AG04449 (cell line): Measurements from ENCODE around the gene BROX.

Experiments
- CTCF ChIA-PET: fragments of 350-600 bp; formaldehyde crosslinking; extraction: SDS; loops from one replicate; lab custom pipeline; 2021; ENCODE audit warnings: antibody characterized with exemption; lab: Yijun Ruan, JAX
- POLR2A ChIA-PET: fragments of 400-600, 350-600 bp; formaldehyde crosslinking; extraction: SDS; loops from one replicate; lab custom pipeline; 2020; ENCODE audit warnings: antibody characterized with exemption, inconsistent platforms; lab: Yijun Ruan, JAX
- DNase-seq: peaks from one replicate; pipeline ENCODE4 v3.0.0-alpha.2; 2010; ENCODE audit warnings: low read depth, low spot score
- H3K4me3 ChIP-seq: 2 replicates; pipeline ENCODE4 v1.5.1; 2011; ENCODE audit warnings: low read depth, mild to moderate bottlenecking, control low read depth, low read length
- CTCF ChIP-seq: IDR thresholded peaks from one replicate; pipeline ENCODE4 v1.5.1; 2011; ENCODE audit warnings: mild to moderate bottlenecking, moderate library complexity, low read length, control low read depth, inconsistent platforms; ENCODE audit not compliant: insufficient read depth; ENCODE audit errors: missing control alignments

BROX gene

DNA sequence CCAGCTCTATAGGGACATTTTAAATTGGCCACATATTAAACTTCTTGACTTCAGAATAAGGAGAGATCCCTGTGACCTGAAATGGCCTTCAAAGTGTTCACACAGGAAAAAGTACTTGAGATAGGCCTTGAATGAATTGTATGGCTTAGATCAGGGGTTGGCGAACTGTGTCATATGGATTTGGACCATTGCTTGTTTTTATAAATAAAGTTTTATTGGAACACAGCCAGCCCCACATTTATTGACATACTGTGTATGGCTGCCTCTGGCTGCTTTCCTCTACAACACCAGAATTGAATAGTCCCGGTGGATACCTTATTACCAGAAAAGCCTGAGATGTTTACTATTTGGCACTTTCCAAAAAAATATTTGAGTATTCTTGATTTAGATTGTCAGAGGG lies 4.0 kb downstream of the BROX start:
- ChIA-PET CTCF (interaction anchor here (0.8 to 1.8 kb wide), 2 partner anchors 19 to 82 kb away, joined by 3 to 4 read pairs; no protein-coding TSS in a partner anchor), POLR2A (no interaction called here)
- no peak overlapping the region for H3K4me3 ChIP-seq
- no peak for TF ChIP-seq CTCF
- no peak for DNase-seq

DNA sequence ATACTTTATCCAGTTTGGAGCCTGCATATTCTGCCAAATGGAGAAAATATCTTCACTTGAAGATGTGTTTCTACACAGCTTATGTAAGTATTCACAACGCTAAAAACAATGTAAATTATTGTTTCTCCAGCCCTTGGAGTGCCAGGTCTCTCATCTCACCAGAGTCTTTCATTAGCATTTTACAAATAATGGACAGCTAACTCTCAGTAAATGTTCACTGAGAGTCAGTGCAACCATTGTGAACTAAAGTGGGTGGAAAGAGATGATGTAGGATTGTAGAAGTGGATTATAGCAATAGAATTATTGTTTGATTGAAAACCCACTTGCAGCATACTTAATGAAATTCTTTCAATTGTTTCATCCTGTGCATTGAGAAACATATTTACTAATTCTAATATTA lies 16.4 kb downstream of the BROX start:
- no peak for DNase-seq
- CTCF ChIA-PET, result interaction anchor here (1.1 to 3.4 kb wide), 3 partner anchors 10 to 395 kb away, joined by 3 to 17 read pairs (median 4); no protein-coding TSS in a partner anchor
- POLR2A ChIA-PET, result interaction anchor here (0.8 kb wide), 1 partner anchor 16 kb away, joined by 3 read pairs; the partner anchor contains the start of genes AIDA and BROX
- H3K4me3 ChIP-seq, result no peak overlapping the region
- TF ChIP-seq CTCF, result no peak

- CTCF ChIA-PET, result interaction anchor here (0.7 to 1.1 kb wide), 3 partner anchors 359 to 395 kb away, joined by 3 to 4 read pairs (median 3); no protein-coding TSS in a partner anchor
- DNase-seq, result no peak
- POLR2A ChIA-PET, result no interaction called here
- TF ChIP-seq CTCF, result no peak
- no peak overlapping the region for H3K4me3 ChIP-seq
Measured at GRCh38 chr1:222730866-222731265, 18.5 kb downstream of the BROX start.

DNA sequence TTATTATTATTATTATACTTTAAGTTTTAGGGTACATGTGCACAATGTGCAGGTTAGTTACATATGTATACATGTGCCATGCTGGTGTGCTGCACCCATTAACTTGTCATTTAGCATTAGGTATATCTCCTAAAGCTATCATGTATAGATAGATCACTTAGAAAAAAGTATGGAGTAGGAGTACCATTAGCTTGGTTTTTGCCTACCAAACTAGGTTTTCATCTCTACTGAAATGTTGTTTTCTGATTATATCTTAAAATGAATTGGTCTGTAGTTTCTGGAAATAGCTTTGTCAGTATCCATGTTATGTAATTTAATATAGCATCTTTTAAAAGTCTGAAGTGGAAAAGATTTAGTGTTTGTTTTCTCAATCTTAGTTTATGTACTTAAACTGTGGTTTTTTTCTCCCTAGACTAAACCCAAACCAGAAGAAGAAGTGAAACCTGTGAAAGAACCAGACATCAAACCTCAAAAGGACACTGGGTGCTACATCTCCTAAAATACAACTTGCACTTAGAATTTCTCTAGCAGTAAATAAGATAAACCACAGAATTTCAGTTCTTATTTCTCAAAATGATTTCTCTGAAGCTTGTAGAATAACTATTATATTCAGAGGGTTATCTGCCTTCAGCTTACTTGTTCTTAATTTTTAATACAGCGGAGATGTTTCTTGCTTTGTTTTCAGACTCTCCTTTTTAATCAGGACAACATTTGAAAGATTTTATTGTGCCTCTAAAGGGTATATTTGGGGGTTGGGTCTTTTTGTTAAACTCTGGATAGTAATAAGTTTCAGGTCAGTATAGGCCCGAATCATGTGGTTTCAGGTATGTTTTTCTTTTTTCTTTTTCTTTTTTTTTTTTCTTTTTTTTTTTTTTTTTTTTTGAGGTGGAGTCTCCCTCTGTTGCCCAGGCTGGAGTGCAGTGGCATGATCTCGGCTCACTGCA lies 20.1 kb downstream of the BROX start:
- POLR2A ChIA-PET, result no interaction called here
- TF ChIP-seq CTCF, result no peak
- CTCF ChIA-PET, result interaction anchor here (0.9 to 1.7 kb wide), 3 partner anchors 11 to 391 kb away, joined by 3 to 5 read pairs (median 3); no protein-coding TSS in a partner anchor
- no peak for DNase-seq
- no peak overlapping the region for H3K4me3 ChIP-seq

DNA sequence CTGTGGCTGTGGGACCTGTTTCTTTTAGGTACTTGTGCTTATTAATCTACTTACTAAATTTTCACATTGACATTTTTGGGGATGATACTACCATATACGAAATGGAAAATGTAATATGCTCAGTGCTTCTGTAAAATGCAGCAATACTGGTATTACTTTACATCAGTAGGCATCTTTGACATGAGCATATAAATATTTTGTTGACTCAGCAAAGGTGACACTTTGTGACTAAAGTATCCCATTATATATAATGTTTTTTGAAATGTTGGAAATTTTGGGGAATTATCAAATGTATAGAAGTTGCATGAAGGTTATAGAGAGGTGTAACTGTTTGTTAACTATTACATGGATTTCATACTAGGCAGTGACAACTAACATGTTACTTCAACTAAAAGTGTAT lies 22.4 kb downstream of the BROX start:
- TF ChIP-seq CTCF, result no peak
- CTCF ChIA-PET, result interaction anchor here (2.9 to 3.2 kb wide), 2 partner anchors 347 to 352 kb away, joined by 12 to 16 read pairs; no protein-coding TSS in a partner anchor

DNA sequence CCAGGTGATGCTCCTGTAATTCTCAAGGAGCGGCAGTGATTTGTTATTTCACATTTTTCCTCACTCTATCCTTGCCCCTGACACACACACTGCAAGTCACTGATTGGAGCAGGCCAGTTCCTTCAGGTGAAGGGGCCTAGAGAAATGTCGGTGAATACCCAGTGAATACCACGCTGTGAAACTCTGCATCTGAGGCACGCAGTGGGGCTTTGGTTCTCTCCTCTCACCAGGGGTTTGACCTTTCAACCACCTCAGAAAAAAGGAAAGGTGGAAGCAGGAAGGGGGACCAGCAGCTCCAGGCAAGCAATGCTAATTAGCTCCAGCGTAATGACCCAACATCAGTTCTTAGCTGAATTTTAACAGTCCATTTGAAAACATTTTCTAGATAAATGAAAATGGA lies 24.1 kb downstream of the BROX start:
- TF ChIP-seq CTCF, result no peak
- DNase-seq, result no peak
- POLR2A ChIA-PET, result interaction anchor here (1.2 kb wide), 1 partner anchor 9 kb away, joined by 3 read pairs; no protein-coding TSS in a partner anchor
- CTCF ChIA-PET, result interaction anchor here (0.9 to 3.2 kb wide), 11 partner anchors 9 to 947 kb away, joined by 3 to 16 read pairs (median 7); no protein-coding TSS in a partner anchor
- no peak overlapping the region for H3K4me3 ChIP-seq

More for the DNA sequence above, 22.4 kb downstream of the BROX start:
- DNase-seq, result no peak
- H3K4me3 ChIP-seq, result no peak overlapping the region
- POLR2A ChIA-PET, result no interaction called here
